Bronchus fibroblast of lung (primary cell): Measurements from ENCODE around the gene SNAPC1. TPM values are rescaled to one million over a fixed set of nuclear protein-coding genes. Genes with fewer than 3 reads are reported as not detected.

ENCODE experiments used
- total RNA-seq: library from RNA; depleted of rRNA; stranded (reverse); fragments of >200 nt; gene quantifications from 2 replicates; pipeline ENCODE4 v1.2.3, GENCODE V29; 2015

SNAPC1 gene, protein sequence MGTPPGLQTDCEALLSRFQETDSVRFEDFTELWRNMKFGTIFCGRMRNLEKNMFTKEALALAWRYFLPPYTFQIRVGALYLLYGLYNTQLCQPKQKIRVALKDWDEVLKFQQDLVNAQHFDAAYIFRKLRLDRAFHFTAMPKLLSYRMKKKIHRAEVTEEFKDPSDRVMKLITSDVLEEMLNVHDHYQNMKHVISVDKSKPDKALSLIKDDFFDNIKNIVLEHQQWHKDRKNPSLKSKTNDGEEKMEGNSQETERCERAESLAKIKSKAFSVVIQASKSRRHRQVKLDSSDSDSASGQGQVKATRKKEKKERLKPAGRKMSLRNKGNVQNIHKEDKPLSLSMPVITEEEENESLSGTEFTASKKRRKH
- 11.1 and 15.8 TPM in 2 replicates for total RNA-seq

DNA sequence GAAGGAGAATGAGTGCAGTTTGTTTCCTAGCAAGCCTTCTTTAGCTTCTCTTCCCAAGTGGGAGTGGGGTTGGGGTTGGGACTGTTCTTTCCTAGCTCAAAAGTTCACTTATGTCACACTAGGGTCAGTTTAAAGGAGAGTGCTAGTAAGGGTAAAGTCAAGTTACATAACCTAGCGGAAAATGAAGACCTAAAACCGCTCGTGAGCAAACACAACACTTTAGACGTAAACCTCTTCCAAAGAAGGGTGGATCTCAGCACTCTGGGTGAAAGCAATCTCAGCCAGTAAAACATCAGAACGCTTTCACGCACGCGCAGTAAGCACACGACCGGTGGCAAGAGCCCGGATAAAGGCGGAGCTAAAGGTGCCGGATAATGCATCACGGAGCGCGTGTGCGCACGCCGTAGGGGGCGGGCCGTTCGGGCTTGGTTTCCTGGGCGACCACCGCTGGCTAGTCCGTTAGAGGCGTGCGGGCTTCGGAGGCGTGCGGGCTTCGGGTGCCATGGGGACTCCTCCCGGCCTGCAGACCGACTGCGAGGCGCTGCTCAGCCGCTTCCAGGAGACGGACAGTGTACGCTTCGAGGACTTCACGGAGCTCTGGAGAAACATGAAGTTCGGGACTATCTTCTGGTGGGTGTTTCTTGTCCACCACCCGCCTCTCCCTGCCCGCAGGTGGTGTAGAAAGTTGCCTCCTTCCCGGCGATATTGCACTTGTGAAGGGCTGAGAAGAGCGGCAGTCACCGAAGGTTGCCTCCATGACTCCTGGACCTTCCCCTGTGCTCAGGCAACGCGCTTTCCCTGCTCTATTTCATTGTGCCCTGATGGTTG is at the start of gene SNAPC1:
SNAPC1 (plus strand) TSS at position 462 of the 828 bp plus-strand sequence; CDS start at position 503, 41 bp downstream.

DNA sequence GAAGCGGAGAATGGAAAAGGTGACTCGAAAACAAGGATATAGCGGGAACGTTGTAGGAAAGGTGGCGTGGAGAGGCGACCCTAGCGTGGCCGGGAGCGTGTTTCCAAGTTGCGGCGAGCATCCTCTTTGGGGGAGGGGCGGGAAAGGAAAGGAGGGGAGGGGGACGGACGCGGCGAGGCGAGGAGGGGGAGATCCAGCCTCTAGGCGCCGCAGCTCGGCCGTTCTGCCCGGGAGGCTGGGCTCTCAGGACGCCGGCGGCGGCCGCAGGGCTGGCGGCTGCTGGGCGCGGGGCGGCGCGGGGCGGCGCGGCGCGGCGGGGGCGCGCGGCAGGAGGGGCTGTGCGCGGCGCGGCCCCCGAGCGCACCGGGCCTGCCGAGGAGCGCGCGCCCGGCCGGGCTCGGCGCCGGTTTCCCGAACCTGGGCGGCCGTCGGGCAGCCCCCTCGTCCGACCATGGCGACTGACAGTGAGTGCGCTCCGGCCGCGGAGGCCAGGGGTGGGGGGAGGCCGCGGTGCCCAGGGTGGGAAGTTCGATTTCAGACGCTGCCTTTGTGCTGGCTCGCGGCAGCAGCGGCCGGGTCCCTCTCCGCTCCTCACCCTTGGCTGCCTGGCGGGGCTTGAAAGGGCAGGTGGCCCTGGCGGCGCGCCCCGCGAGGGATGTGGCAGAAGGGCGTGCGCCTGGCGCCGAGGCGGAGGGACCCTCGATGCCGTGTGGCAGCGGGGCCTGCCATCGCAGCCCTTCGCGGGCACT is 50.3 kb downstream of the SNAPC1 start, which contains the start of gene SYT16:
SYT16 (plus strand) TSS at position 357 of the 749 bp plus-strand sequence.

Other genes starting within 250 kb of the SNAPC1 start
- gene HIF1A, start 66.9 kb upstream of the SNAPC1 start, total RNA-seq, result 403 and 419 TPM in 2 replicates
- gene SYT16, start 50.3 kb downstream of the SNAPC1 start, total RNA-seq, result 0.17 and 0.59 TPM in 2 replicates